GM10248 (cell line): ENCODE results near the gene EFNA5.

Experiments used
- CTCF ChIA-PET: fragments of 300-600 bp; sonication (Branson Sonifier 250); formaldehyde crosslinking; extraction: SDS; loops from one replicate; lab custom pipeline; 2021; ENCODE audit warnings: antibody characterized with exemption; lab: Yijun Ruan, JAX
- POLR2A ChIA-PET: fragments of 350-650 bp; sonication (Branson Sonifier 250); formaldehyde crosslinking; extraction: SDS; loops from one replicate; lab custom pipeline; 2020; ENCODE audit warnings: antibody characterized with exemption; lab: Yijun Ruan, JAX
- DNase-seq: peaks from one replicate; pipeline ENCODE4 v3.0.0; 2012; ENCODE audit errors: extremely low spot score
- CTCF ChIP-seq: IDR thresholded peaks from 2 replicates; pipeline ENCODE4 v1.5.1; 2012; ENCODE audit warnings: mild to moderate bottlenecking, low read depth; ENCODE audit errors: extremely low read depth, missing control alignments, control extremely low read depth

Gene EFNA5

GRCh38 chr5:107616213-107616612, 54.5 kb downstream of the EFNA5 start:
- TF ChIP-seq CTCF = no peak
- ChIA-PET CTCF (interaction anchor here (1.0 to 2.4 kb wide), 4 partner anchors 14 to 44 kb away, joined by 3 to 9 read pairs (median 8); no protein-coding TSS in a partner anchor), POLR2A (no interaction called here)
- no peak for DNase-seq

GRCh38 chr5:107615299-107615817, 55.4 kb downstream of the EFNA5 start:
- CTCF ChIA-PET = interaction anchor here (1.0 to 2.3 kb wide), 3 partner anchors 11 to 43 kb away, joined by 3 to 8 read pairs (median 4); no protein-coding TSS in a partner anchor
- POLR2A ChIA-PET = no interaction called here
- DNase-seq = no peak
- no peak for TF ChIP-seq CTCF

GRCh38 chr5:107612541-107612940, 58.2 kb downstream of the EFNA5 start:
- no peak for TF ChIP-seq CTCF
- ChIA-PET POLR2A (no interaction called here), CTCF (interaction anchor here (1.8 kb wide), 1 partner anchor 40 kb away, joined by 4 read pairs; no protein-coding TSS in a partner anchor)
- DNase-seq = no peak

GRCh38 chr5:107610798-107611197, 59.9 kb downstream of the EFNA5 start:
- ChIA-PET POLR2A (no interaction called here), CTCF (interaction anchor here (1.0 kb wide), 1 partner anchor 10 kb away, joined by 3 read pairs; no protein-coding TSS in a partner anchor)
- DNase-seq = no peak
- no peak for TF ChIP-seq CTCF

GRCh38 chr5:107607671-107608345, 62.9 kb downstream of the EFNA5 start:
- ChIA-PET CTCF (interaction anchor here (1.0 to 1.1 kb wide), 2 partner anchors 22 to 35 kb away, joined by 3 read pairs; no protein-coding TSS in a partner anchor), POLR2A (interaction anchor here (0.8 kb wide), 1 partner anchor 12 kb away, joined by 5 read pairs; no protein-coding TSS in a partner anchor)
- TF ChIP-seq CTCF = no peak
- DNase-seq = no peak

- POLR2A ChIA-PET = no interaction called here
- DNase-seq = no peak
- TF ChIP-seq CTCF = no peak
- CTCF ChIA-PET = interaction anchor here (1.3 kb wide), 1 partner anchor 23 kb away, joined by 3 read pairs; no protein-coding TSS in a partner anchor
These were observed 63.5 kb downstream of the EFNA5 start for GRCh38 chr5:107607196-107607595.
